ENCODE data around the gene MDC1. TPM values are rescaled to one million over a fixed set of nuclear protein-coding genes. Genes with fewer than 3 reads are reported as not detected.

MDC1 gene
- total and polyA plus RNA-seq, 12 donors, result 11.2 to 21.7 (median 19.4) TPM

DNA sequence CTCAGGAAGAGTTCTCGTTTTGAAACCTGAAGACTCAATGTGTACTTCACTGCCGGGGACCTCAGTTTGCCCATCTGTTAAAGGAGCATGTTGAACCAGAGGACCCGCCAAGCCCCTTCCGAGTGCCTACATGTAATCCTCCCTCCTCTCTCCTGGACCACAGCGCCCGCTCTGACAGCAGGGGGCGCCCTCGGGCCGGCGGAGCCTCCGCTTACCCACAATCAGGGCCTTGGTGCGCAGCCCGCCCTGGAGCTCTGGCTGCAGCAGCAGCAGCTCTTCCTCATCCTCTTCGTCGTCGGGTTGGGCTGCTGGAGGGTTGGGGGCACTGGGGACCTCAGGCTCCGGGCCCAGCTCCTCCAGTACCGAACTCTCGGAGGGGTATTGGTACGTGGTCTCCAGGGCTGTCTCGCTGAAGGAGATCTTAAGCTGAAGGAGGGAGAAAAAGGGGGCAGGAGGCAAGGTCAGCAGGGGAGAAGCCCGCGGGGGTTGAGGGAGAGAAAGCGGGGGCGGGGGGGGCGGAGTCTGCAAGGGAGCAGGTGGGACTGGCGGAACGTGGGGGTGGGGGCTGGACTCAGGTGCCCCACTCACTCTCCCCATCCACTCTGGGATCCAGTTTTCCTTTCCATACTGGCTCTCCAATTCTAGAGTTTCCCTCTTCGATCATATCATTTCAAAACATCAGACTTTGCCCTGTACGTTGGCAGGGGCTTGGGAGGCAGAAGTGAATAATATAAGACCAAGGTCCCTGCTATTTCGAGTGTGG lies 37.9 kb downstream of the MDC1 start:
- Histone ChIP-seq H3K36me3 (peaks cover 0 to 69% (median 35%) of the 10 kb centered on the region in 9 donors), H3K27me3 (no peaks in the 10 kb centered on the region), H3K4me1 (peaks cover 14 to 57% (median 52%) of the 10 kb centered on the region in 9 donors), H3K4me3 (peak overlapping the region in 7 of 10 donors; percentile 3 to 75 (median 22)), H3K27ac (peak overlapping the region in 8 of 10 donors; percentile 8 to 100 (median 34)), H3K9me3 (no peaks in the 10 kb centered on the region)
- WGBS, 2 donors, result 17 to 21% methylated on average over 26 to 31 of the region's 31 CpGs
- peak; percentile 71 to 84 (median 74) for ATAC-seq
- intact Hi-C loops (cut with DNase I), result loop anchor here in 9 of 10 donors (1.0 to 10.0 kb wide), 4 partner anchors 43 to 198 kb away; partner anchors contain the start of gene HLA-E (in 4 of the 9)
- peak; percentile 87 to 92 for DNase-seq
- TF ChIP-seq, protein P1, sequence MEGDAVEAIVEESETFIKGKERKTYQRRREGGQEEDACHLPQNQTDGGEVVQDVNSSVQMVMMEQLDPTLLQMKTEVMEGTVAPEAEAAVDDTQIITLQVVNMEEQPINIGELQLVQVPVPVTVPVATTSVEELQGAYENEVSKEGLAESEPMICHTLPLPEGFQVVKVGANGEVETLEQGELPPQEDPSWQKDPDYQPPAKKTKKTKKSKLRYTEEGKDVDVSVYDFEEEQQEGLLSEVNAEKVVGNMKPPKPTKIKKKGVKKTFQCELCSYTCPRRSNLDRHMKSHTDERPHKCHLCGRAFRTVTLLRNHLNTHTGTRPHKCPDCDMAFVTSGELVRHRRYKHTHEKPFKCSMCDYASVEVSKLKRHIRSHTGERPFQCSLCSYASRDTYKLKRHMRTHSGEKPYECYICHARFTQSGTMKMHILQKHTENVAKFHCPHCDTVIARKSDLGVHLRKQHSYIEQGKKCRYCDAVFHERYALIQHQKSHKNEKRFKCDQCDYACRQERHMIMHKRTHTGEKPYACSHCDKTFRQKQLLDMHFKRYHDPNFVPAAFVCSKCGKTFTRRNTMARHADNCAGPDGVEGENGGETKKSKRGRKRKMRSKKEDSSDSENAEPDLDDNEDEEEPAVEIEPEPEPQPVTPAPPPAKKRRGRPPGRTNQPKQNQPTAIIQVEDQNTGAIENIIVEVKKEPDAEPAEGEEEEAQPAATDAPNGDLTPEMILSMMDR (IDR thresholded peaks at IDR 0.05), result peak in 8 of 9 donors; percentile 93 to 97 (median 96)

DNA sequence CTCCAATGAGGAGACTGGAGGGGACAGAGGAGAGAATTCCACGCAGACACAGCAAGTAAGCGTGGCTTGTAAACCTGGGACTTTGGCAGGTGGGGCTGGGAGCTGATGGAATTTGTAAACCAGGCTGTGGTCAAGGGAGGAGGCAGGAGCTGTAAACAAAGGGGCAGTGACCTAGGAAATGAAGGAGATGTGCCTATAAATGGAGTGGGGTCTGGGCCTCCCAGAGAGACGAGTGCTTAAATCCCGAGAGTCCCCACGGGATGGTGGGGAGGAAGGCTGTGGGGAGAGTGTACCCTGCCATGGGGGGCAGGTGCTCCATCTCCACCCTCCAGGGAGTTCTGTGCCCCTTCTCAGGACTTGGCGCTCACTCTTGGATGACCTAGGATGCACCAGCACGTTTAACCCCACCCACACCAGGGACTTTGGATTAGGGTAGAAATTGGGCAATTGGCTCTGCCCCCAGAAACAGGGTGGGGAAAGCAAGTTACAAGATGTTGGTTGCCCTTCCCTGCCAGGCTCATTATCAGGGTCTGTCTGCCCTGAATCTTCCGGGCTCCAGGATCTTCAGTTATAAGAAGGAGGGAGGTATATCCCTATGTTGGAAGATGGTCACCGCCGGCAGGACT lies 40.3 kb downstream of the MDC1 start:
- Histone ChIP-seq H3K27me3 (no peaks in the 10 kb centered on the region), H3K9me3 (no peaks in the 10 kb centered on the region), H3K4me3 (no peak overlapping the region), H3K36me3 (peaks cover 0 to 62% (median 35%) of the 10 kb centered on the region in 9 donors), H3K27ac (no peak overlapping the region), H3K4me1 (peaks cover 11 to 54% (median 42%) of the 10 kb centered on the region in 9 donors)
- intact Hi-C loops (cut with DNase I), result loop anchor here in 8 of 10 donors (5.0 to 10.0 kb wide), 2 partner anchors 192 to 201 kb away; partner anchors contain the start of gene HLA-E (in 4 of the 8)
- ATAC-seq (no peak), DNase-seq (no peak)
- TF ChIP-seq, protein P1 (IDR thresholded peaks at IDR 0.05), result no peak
- 81 to 86% methylated on average over 10 of the region's 10 CpGs for WGBS, 2 donors

DNA sequence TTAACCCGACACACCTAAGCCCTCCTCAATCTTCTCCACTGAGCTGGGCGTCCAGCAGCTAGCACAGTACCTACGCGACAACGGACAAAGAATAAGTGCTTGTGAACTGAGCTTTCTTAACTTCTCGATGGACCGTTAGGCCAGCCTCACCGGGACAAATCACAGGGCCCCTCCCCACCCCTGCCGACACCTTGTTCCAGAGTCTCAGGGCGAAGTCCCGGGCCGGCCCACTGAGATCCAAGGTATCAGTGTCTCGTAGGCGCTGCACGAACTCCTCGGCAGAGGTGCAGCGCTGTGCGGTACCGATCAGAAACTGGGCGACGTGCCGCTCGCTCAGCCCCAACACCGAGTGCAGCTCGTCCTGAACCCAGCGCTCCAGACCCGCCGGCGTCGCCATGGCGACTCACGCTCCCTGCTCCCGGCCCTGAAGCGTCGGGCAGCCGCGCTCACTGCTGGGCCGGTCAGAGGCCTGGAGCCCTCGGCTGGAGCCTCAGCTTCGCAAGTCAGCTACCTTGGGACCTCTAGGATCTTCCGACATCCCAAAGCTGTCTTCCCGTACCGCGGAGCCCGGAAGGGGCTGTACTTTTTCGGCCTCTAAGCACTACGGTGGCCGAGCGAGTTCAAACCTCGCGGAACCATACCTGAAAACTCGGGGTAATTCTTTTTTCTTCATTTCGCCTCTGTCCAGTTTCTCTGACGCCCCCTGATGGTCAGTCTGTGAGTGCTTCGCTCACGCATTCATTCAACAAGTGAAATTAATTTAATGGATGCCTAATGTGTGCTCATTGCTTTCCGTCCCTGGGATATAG lies 44.4 kb downstream of the MDC1 start, which contains the start of gene DHX16:
Gene DHX16, minus strand, starts transcription at position 562 of the 809 bp plus-strand sequence. Its CDS starts 165 bp downstream, at position 397.
- peak; percentile 94 to 98 for DNase-seq
- Histone ChIP-seq H3K4me3 (peak within 1 kb of the TSS; percentile 70 to 99 (median 89)), H3K27me3 (no peaks in the 10 kb centered on the region), H3K4me1 (peaks cover 0 to 30% (median 18%) of the 10 kb centered on the region in 9 donors), H3K9me3 (no peaks in the 10 kb centered on the region), H3K36me3 (peaks cover 0 to 58% (median 32%) of the 10 kb centered on the region in 9 donors), H3K27ac (peak within 1 kb of the TSS in 9 of 10 donors; percentile 57 to 91 (median 79))
- TF ChIP-seq, protein P1 (IDR thresholded peaks at IDR 0.05), result peak; percentile 79 to 93 (median 87)
- WGBS, 2 donors, result 0% methylated on average over 57 of the region's 57 CpGs
- intact Hi-C loops (cut with DNase I), result loop anchor here in 6 of 10 donors (2.0 to 10.0 kb wide), 6 partner anchors 45 to 205 kb away; partner anchors contain the start of genes HLA-E (in 4 of the 6) and ATAT1 (in 2 of the 6)
- ATAC-seq, result peak; percentile 86 to 95 (median 91)

Measured in heart right ventricle (tissue), 16 donors.